ENCODE data around the gene SPTLC1. TPM values are rescaled to one million over a fixed set of nuclear protein-coding genes. Genes with fewer than 3 reads are reported as not detected.

Gene SPTLC1
- total and polyA plus RNA-seq, 2 of the 13 experiments (the other 11 are each of a cell fraction or from before 2014, with no cell fraction given), result 56.2 to 72.5 TPM

DNA sequence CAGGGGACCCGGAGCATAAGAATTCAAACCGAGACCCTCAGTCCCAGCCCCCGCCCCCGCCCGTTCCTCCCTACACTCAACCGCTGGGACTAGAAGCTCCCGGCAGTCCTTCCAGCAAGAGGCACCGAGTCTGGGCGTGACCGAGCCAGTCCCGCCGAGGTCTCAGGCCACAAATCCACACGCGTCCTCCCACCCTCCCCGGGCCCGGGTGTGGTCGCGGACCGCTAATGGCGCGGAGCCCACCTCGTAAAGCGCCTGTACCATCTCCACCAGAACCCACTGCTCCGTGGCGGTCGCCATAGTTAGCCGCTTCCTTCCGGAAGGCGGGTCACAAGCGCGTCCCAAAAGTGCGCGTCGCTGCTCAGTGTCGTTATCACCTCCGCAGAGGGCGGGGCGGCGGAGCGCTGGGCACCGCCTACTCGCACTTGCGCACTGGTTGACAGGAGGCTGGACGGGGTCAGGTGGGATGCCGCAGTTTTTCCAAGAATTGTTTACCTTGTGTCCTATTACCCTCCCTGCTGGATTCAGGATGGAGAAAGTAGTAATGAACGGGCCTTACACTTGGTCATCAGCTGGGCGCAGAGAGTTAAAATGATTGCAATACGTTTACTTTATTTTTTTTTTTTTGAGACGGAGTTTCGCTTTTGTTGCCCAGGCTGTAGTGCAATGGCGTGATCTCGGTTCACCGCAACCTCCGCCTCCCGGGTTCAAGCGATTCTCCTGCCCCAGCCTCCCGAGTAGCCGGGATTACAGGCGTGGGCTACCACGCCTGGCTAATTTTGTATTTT is at the start of gene SPTLC1 (continued):
- no peak for TF ChIP-seq THYN1 (CRISPR knock-in tag; IDR thresholded peaks at IDR 0.05; ENCODE audit: borderline replicate concordance, low read depth)
- TF ChIP-seq ZNF253 (CRISPR knock-in tag; IDR thresholded peaks at IDR 0.05; ENCODE audit: borderline replicate concordance), result no peak
- TF ChIP-seq TBX3 (IDR thresholded peaks at IDR 0.05; ENCODE audit: borderline replicate concordance), result no peak
- peak; percentile 77; the same call in 1 of the 2 replicates for TF ChIP-seq SIX1 (CRISPR knock-in tag; IDR thresholded peaks at IDR 0.05; ENCODE audit: borderline replicate concordance)
- no peak for TF ChIP-seq ZFP41 (CRISPR knock-in tag; IDR thresholded peaks at IDR 0.05; ENCODE audit: borderline replicate concordance)
- no peak for TF ChIP-seq PLRG1 (conservative IDR thresholded peaks at IDR 0.05)
- TF ChIP-seq ZNF530 (CRISPR knock-in tag; IDR thresholded peaks at IDR 0.05; ENCODE audit: low read depth), result no peak
- no peak for TF ChIP-seq MBD4 (IDR thresholded peaks at IDR 0.05; ENCODE audit: borderline replicate concordance, low read length)
- TF ChIP-seq, protein P1, sequence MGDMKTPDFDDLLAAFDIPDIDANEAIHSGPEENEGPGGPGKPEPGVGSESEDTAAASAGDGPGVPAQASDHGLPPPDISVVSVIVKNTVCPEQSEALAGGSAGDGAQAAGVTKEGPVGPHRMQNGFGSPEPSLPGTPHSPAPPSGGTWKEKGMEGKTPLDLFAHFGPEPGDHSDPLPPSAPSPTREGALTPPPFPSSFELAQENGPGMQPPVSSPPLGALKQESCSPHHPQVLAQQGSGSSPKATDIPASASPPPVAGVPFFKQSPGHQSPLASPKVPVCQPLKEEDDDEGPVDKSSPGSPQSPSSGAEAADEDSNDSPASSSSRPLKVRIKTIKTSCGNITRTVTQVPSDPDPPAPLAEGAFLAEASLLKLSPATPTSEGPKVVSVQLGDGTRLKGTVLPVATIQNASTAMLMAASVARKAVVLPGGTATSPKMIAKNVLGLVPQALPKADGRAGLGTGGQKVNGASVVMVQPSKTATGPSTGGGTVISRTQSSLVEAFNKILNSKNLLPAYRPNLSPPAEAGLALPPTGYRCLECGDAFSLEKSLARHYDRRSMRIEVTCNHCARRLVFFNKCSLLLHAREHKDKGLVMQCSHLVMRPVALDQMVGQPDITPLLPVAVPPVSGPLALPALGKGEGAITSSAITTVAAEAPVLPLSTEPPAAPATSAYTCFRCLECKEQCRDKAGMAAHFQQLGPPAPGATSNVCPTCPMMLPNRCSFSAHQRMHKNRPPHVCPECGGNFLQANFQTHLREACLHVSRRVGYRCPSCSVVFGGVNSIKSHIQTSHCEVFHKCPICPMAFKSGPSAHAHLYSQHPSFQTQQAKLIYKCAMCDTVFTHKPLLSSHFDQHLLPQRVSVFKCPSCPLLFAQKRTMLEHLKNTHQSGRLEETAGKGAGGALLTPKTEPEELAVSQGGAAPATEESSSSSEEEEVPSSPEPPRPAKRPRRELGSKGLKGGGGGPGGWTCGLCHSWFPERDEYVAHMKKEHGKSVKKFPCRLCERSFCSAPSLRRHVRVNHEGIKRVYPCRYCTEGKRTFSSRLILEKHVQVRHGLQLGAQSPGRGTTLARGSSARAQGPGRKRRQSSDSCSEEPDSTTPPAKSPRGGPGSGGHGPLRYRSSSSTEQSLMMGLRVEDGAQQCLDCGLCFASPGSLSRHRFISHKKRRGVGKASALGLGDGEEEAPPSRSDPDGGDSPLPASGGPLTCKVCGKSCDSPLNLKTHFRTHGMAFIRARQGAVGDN (CRISPR knock-in tag; IDR thresholded peaks at IDR 0.05), result peak; percentile 77
- TF ChIP-seq TAF1 (CRISPR knock-in tag; IDR thresholded peaks at IDR 0.05), result peak; percentile 93
- TF ChIP-seq ZNF382 (CRISPR knock-in tag; IDR thresholded peaks at IDR 0.05; ENCODE audit: borderline replicate concordance), result no peak
- TF ChIP-seq ZNF577 (CRISPR knock-in tag; IDR thresholded peaks at IDR 0.05; ENCODE audit: borderline replicate concordance, low read depth), result no peak
- no peak for TF ChIP-seq TBL1XR1 (IDR thresholded peaks at IDR 0.05; ENCODE audit: borderline replicate concordance, low read length, partially characterized antibody)
- TF ChIP-seq POLR2AphosphoS5 (IDR thresholded peaks at IDR 0.05; ENCODE audit: low read depth, low read length), result peak; percentile 90
- peak; percentile 98 for TF ChIP-seq ETV5 (CRISPR knock-in tag; IDR thresholded peaks at IDR 0.05; ENCODE audit: borderline replicate concordance)
- no peak for TF ChIP-seq DPF2 (CRISPR knock-in tag; IDR thresholded peaks at IDR 0.05; ENCODE audit: borderline replicate concordance, low read depth)
- TF ChIP-seq ZSCAN29 (CRISPR knock-in tag; conservative IDR thresholded peaks at IDR 0.05), result 0 out of 2 replicates have a peak, but pooled peaks have one; percentile 60
- no peak for TF ChIP-seq RBM22 (optimal IDR thresholded peaks at IDR 0.05; ENCODE audit: low read length)
- no peak for TF ChIP-seq ZNF503 (CRISPR knock-in tag; IDR thresholded peaks at IDR 0.05)
- no peak for TF ChIP-seq NFIC (IDR thresholded peaks at IDR 0.05; ENCODE audit: low read length)
- no peak for TF ChIP-seq ZNF878 (CRISPR knock-in tag; IDR thresholded peaks at IDR 0.05)
- peak; percentile 86 for TF ChIP-seq YEATS4 (CRISPR knock-in tag; IDR thresholded peaks at IDR 0.05; ENCODE audit: borderline replicate concordance)
- no peak for TF ChIP-seq RBAK (CRISPR knock-in tag; IDR thresholded peaks at IDR 0.05)
